Subcutaneous abdominal adipose tissue (tissue), 5 donors: ENCODE results near the gene PELI2.

Source experiments
- H3K27ac ChIP-seq: one replicate; pipeline ENCODE4 v1.7.0; 2013; ENCODE audit warnings: low read depth, mild to moderate bottlenecking, inconsistent platforms, low read length, moderate library complexity
- H3K27me3 ChIP-seq, 5 donors: one replicate each; pipeline ENCODE4 v1.7.0; 2013; ENCODE audit warnings: low read length in 5 of 5, inconsistent platforms in 1 of 5; ENCODE audit not compliant: control insufficient read depth in 5 of 5, insufficient read depth in 4 of 5
- H3K36me3 ChIP-seq, 5 donors: one replicate each; pipeline ENCODE4 v1.7.0; 2013; ENCODE audit warnings: low read length in 5 of 5; ENCODE audit not compliant: control insufficient read depth in 5 of 5, insufficient read depth in 5 of 5
- H3K4me1 ChIP-seq, 5 donors: one replicate each; pipeline ENCODE4 v1.7.0; 2013; ENCODE audit warnings: low read length in 5 of 5, mild to moderate bottlenecking in 3 of 5, moderate library complexity in 1 of 5; ENCODE audit not compliant: control insufficient read depth in 5 of 5, insufficient read depth in 5 of 5
- H3K4me3 ChIP-seq, 5 donors: one replicate each; pipeline ENCODE4 v1.7.0; 2013; ENCODE audit warnings: low read length in 5 of 5, low read depth in 1 of 5
- H3K9ac ChIP-seq, 5 donors: one replicate each; pipeline ENCODE4 v1.7.0; 2013; ENCODE audit warnings: low read length in 5 of 5, mild to moderate bottlenecking in 4 of 5, moderate library complexity in 3 of 5
- H3K9me3 ChIP-seq, 5 donors: one replicate each; pipeline ENCODE4 v1.7.0; 2013; ENCODE audit warnings: low read length in 5 of 5; ENCODE audit not compliant: control insufficient read depth in 5 of 5
- donor health status: healthy.
- donor health status: healthy.
- donor health status: healthy.
- donor health status: healthy.
- donor health status: healthy.

Gene PELI2

GRCh38 chr14:56118611-56119181 is 485 bp downstream of the PELI2 start:
- Histone ChIP-seq H3K36me3 (no peaks in the 10 kb centered on the region), H3K9me3 (no peaks in the 10 kb centered on the region), H3K4me1 (peaks cover 2 to 29% (median 25%) of the 10 kb centered on the region in 5 donors), H3K9ac (peak overlapping the region in 3 of 5 donors; percentile 59 to 76 (median 66)), H3K27ac (peak overlapping the region; percentile 60), H3K27me3 (no peaks in the 10 kb centered on the region), H3K4me3 (peak overlapping the region in 4 of 5 donors; percentile 73 to 90 (median 76))

GRCh38 chr14:56119201-56119981 is 1.2 kb downstream of the PELI2 start:
- no peaks in the 10 kb centered on the region for H3K36me3 ChIP-seq
- peak overlapping the region; percentile 50 to 76 (median 59) for H3K9ac ChIP-seq
- no peaks in the 10 kb centered on the region for H3K27me3 ChIP-seq
- H3K4me3 ChIP-seq = peak overlapping the region; percentile 72 to 90 (median 74)
- peak overlapping the region; percentile 60 for H3K27ac ChIP-seq
- peaks cover 2 to 29% (median 25%) of the 10 kb centered on the region in 5 donors for H3K4me1 ChIP-seq
- no peaks in the 10 kb centered on the region for H3K9me3 ChIP-seq

- Histone ChIP-seq H3K36me3 (no peaks in the 10 kb centered on the region), H3K27ac (no peak overlapping the region), H3K4me3 (peak overlapping the region; percentile 72 to 90 (median 74)), H3K27me3 (no peaks in the 10 kb centered on the region), H3K4me1 (peaks cover 2 to 29% (median 25%) of the 10 kb centered on the region in 5 donors), H3K9ac (peak overlapping the region in 3 of 5 donors; percentile 2 to 76 (median 50)), H3K9me3 (no peaks in the 10 kb centered on the region)
Measured at GRCh38 chr14:56120091-56120691, 2.0 kb downstream of the PELI2 start.

- Histone ChIP-seq H3K4me3 (no peak overlapping the region), H3K27ac (no peak overlapping the region), H3K27me3 (no peaks in the 10 kb centered on the region), H3K9ac (no peak overlapping the region), H3K36me3 (no peaks in the 10 kb centered on the region), H3K9me3 (no peaks in the 10 kb centered on the region), H3K4me1 (peaks cover 2 to 25% (median 25%) of the 10 kb centered on the region in 5 donors)
Measured at GRCh38 chr14:56121816-56122215, 3.6 kb downstream of the PELI2 start.

- Histone ChIP-seq H3K27me3 (no peaks in the 10 kb centered on the region), H3K4me1 (peaks cover 2 to 21% (median 20%) of the 10 kb centered on the region in 5 donors), H3K36me3 (no peaks in the 10 kb centered on the region), H3K27ac (no peak overlapping the region), H3K9ac (no peak overlapping the region), H3K9me3 (no peaks in the 10 kb centered on the region), H3K4me3 (no peak overlapping the region)
Measured at GRCh38 chr14:56122301-56122700, 4.1 kb downstream of the PELI2 start.

GRCh38 chr14:56124327-56124726 is 6.1 kb downstream of the PELI2 start:
- no peaks in the 10 kb centered on the region for H3K27me3 ChIP-seq
- H3K9ac ChIP-seq = no peak overlapping the region
- H3K36me3 ChIP-seq = no peaks in the 10 kb centered on the region
- H3K4me1 ChIP-seq = peaks cover 7 to 20% (median 18%) of the 10 kb centered on the region in 5 donors
- no peaks in the 10 kb centered on the region for H3K9me3 ChIP-seq
- H3K4me3 ChIP-seq = no peak overlapping the region
- H3K27ac ChIP-seq = no peak overlapping the region

GRCh38 chr14:56125772-56126636 is 7.8 kb downstream of the PELI2 start:
- no peak overlapping the region for H3K9ac ChIP-seq
- H3K27me3 ChIP-seq = no peaks in the 10 kb centered on the region
- H3K4me1 ChIP-seq = peaks cover 10 to 15% (median 11%) of the 10 kb centered on the region in 5 donors
- H3K9me3 ChIP-seq = no peaks in the 10 kb centered on the region
- no peak overlapping the region for H3K4me3 ChIP-seq
- no peak overlapping the region for H3K27ac ChIP-seq
- no peaks in the 10 kb centered on the region for H3K36me3 ChIP-seq

- Histone ChIP-seq H3K9ac (no peak overlapping the region), H3K4me3 (no peak overlapping the region), H3K27me3 (no peaks in the 10 kb centered on the region), H3K36me3 (no peaks in the 10 kb centered on the region), H3K9me3 (no peaks in the 10 kb centered on the region), H3K27ac (no peak overlapping the region), H3K4me1 (peaks cover 10 to 15% (median 11%) of the 10 kb centered on the region in 5 donors)
Measured at GRCh38 chr14:56126637-56126913, 8.4 kb downstream of the PELI2 start.

GRCh38 chr14:56127156-56127555 is 8.9 kb downstream of the PELI2 start:
- Histone ChIP-seq H3K9ac (no peak overlapping the region), H3K4me1 (peaks cover 10 to 21% (median 16%) of the 10 kb centered on the region in 5 donors), H3K9me3 (no peaks in the 10 kb centered on the region), H3K27me3 (no peaks in the 10 kb centered on the region), H3K36me3 (no peaks in the 10 kb centered on the region), H3K4me3 (no peak overlapping the region), H3K27ac (no peak overlapping the region)
